ENCODE measurements around the gene ITGAX. TPM values are rescaled to one million over a fixed set of nuclear protein-coding genes. Genes with fewer than 3 reads are reported as not detected.

ITGAX gene
- total RNA-seq, 4 donors from 2014 or later = 0.11 to 3.2 (median 2.2) TPM

DNA sequence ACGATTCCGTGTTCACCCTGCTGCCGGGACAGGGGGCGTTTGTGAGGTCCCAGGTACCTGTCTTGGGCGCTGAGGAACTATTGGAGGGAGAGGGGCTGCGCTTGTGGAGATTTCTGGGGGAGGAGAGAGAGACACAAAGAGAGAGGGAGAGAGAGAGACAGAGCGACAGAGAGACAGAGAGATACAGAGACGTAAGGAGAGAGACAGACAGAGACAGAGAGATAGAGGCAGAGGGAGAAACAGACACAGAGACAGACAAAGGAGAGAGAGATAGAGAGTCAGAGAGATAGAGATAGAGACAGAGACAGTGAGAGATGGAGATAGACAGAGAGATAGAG, 24.5 kb upstream of the ITGAX start:
- Histone ChIP-seq H3K4me1 (peaks cover 0 to 6% of the 10 kb centered on the region in 2 donors), H3K36me3 (no peaks in the 10 kb centered on the region), H3K27me3 (no peaks in the 10 kb centered on the region), H3K4me3 (replicated peaks in 1 of 3) (no peak overlapping the region), H3K27ac (no peak overlapping the region), H3K9me3 (no peaks in the 10 kb centered on the region)
- intact Hi-C loops (cut with DNase I) = no loop called here
- no peak for DNase-seq
- WGBS, 2 donors = 31 to 35% methylated on average over 8 of the region's 8 CpGs
- TF ChIP-seq, protein P1, sequence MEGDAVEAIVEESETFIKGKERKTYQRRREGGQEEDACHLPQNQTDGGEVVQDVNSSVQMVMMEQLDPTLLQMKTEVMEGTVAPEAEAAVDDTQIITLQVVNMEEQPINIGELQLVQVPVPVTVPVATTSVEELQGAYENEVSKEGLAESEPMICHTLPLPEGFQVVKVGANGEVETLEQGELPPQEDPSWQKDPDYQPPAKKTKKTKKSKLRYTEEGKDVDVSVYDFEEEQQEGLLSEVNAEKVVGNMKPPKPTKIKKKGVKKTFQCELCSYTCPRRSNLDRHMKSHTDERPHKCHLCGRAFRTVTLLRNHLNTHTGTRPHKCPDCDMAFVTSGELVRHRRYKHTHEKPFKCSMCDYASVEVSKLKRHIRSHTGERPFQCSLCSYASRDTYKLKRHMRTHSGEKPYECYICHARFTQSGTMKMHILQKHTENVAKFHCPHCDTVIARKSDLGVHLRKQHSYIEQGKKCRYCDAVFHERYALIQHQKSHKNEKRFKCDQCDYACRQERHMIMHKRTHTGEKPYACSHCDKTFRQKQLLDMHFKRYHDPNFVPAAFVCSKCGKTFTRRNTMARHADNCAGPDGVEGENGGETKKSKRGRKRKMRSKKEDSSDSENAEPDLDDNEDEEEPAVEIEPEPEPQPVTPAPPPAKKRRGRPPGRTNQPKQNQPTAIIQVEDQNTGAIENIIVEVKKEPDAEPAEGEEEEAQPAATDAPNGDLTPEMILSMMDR (IDR thresholded peaks at IDR 0.05) = no peak
- TF ChIP-seq POLR2A (IDR thresholded peaks at IDR 0.05) = no peak

DNA sequence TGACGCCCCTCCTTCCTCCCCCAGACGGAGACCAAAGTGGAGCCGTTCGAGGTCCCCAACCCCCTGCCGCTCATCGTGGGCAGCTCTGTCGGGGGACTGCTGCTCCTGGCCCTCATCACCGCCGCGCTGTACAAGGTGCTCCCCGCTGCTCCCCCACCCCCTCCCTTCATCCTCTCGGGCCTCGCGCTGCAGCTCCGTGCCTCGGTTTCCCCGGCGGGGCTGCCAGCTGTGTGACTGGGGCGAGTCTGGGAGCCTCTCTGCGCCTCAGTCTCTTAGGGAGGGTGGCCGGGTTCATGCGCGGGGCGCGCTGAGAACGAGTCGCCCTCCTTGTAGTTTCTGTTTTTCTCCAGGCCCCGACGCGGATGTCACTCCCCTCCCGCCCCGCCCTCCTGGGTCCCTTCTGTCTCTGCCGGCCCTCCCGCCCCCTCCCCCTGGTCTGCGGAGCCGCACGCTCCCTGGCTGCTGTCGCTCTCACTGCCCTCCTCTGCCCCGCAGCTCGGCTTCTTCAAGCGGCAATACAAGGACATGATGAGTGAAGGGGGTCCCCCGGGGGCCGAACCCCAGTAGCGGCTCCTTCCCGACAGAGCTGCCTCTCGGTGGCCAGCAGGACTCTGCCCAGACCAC, 23.7 kb upstream of the ITGAX start:
- Histone ChIP-seq H3K27me3 (no peaks in the 10 kb centered on the region), H3K4me3 (replicated peaks in 1 of 3) (no peak overlapping the region), H3K9me3 (no peaks in the 10 kb centered on the region), H3K27ac (no peak overlapping the region), H3K36me3 (no peaks in the 10 kb centered on the region), H3K4me1 (peaks cover 0 to 6% of the 10 kb centered on the region in 2 donors)
- no peak for DNase-seq
- TF ChIP-seq POLR2A (IDR thresholded peaks at IDR 0.05) = no peak
- TF ChIP-seq, protein P1 (IDR thresholded peaks at IDR 0.05) = no peak
- intact Hi-C loops (cut with DNase I) = no loop called here
- 3 to 12% methylated on average over 18 to 29 of the region's 46 CpGs for WGBS, 2 donors

DNA sequence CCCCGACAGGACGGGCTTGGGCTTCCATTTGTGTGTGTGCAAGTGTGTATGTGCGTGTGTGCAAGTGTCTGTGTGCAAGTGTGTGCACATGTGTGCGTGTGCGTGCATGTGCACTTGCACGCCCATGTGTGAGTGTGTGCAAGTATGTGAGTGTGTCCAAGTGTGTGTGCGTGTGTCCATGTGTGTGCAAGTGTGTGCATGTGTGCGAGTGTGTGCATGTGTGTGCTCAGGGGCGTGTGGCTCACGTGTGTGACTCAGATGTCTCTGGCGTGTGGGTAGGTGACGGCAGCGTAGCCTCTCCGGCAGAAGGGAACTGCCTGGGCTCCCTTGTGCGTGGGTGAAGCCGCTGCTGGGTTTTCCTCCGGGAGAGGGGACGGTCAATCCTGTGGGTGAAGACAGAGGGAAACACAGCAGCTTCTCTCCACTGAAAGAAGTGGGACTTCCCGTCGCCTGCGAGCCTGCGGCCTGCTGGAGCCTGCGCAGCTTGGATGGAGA, 23.1 kb upstream of the ITGAX start:
- no peak overlapping the region for H3K27ac ChIP-seq
- no peak overlapping the region for H3K4me3 ChIP-seq (replicated peaks in 1 of 3)
- no peaks in the 10 kb centered on the region for H3K9me3 ChIP-seq
- H3K36me3 ChIP-seq = no peaks in the 10 kb centered on the region
- 90% methylated on average over 17 to 21 of the region's 23 CpGs for WGBS, 2 donors
- H3K4me1 ChIP-seq = peaks cover 0 to 6% of the 10 kb centered on the region in 2 donors
- no peaks in the 10 kb centered on the region for H3K27me3 ChIP-seq
- DNase-seq = no peak
- intact Hi-C loops (cut with DNase I) = no loop called here
- TF ChIP-seq, protein P1 (IDR thresholded peaks at IDR 0.05) = no peak
- TF ChIP-seq POLR2A (IDR thresholded peaks at IDR 0.05) = no peak

- WGBS, 2 donors = 82 to 97% methylated on average over 4 of the region's 4 CpGs
- no peak overlapping the region for H3K4me3 ChIP-seq (replicated peaks in 1 of 3)
- no peaks in the 10 kb centered on the region for H3K27me3 ChIP-seq
Measured at GRCh38 chr16:31332544-31332943, 22.4 kb upstream of the ITGAX start.

More at GRCh38 chr16:31332544-31332943, 22.4 kb upstream of the ITGAX start:
- intact Hi-C loops (cut with DNase I) = no loop called here
- no peaks in the 10 kb centered on the region for H3K9me3 ChIP-seq
- DNase-seq = no peak
- H3K4me1 ChIP-seq = peaks cover 0 to 6% of the 10 kb centered on the region in 2 donors
- TF ChIP-seq, protein P1 (IDR thresholded peaks at IDR 0.05) = no peak
- TF ChIP-seq POLR2A (IDR thresholded peaks at IDR 0.05) = no peak
- no peak overlapping the region for H3K27ac ChIP-seq
- no peaks in the 10 kb centered on the region for H3K36me3 ChIP-seq

Data from thyroid gland (tissue), 4 donors.